Epithelial cell of esophagus (primary cell): ENCODE results near the gene SCRG1.

ENCODE experiments used
- DNase-seq: peaks from one replicate; pipeline ENCODE4 v3.0.0; 2010; ENCODE audit warnings: low read depth
- H3K4me3 ChIP-seq: 2 replicates; pipeline ENCODE4 v1.5.1; 2011; ENCODE audit warnings: mild to moderate bottlenecking, low read length, control low read depth
- CTCF ChIP-seq: IDR thresholded peaks from 2 replicates; pipeline ENCODE4 v1.5.1; 2011; ENCODE audit warnings: low read depth, mild to moderate bottlenecking, low read length, control low read depth, inconsistent platforms; ENCODE audit not compliant: insufficient read depth; ENCODE audit errors: missing control alignments

SCRG1 gene

GRCh38 chr4:173381610-173382009 lies 17.3 kb downstream of the SCRG1 start:
- H3K4me3 ChIP-seq: no peak overlapping the region
- no peak for TF ChIP-seq CTCF
- DNase-seq: no peak

- H3K4me3 ChIP-seq: no peak overlapping the region
- no peak for DNase-seq
- TF ChIP-seq CTCF: no peak
These were observed 17.9 kb downstream of the SCRG1 start for GRCh38 chr4:173380987-173381386.

GRCh38 chr4:173379929-173380328 lies 19.0 kb downstream of the SCRG1 start:
- no peak for DNase-seq
- H3K4me3 ChIP-seq: no peak overlapping the region
- TF ChIP-seq CTCF: no peak

- no peak for TF ChIP-seq CTCF
- DNase-seq: no peak
- no peak overlapping the region for H3K4me3 ChIP-seq
These were observed 24.3 kb downstream of the SCRG1 start for GRCh38 chr4:173374588-173374987.

GRCh38 chr4:173371292-173372192 lies 27.4 kb downstream of the SCRG1 start:
- TF ChIP-seq CTCF: no peak
- peak; percentile 77 for DNase-seq
- H3K4me3 ChIP-seq: peak overlapping the region; percentile 92

- peak within 1 kb of the TSS; percentile 92 for H3K4me3 ChIP-seq
- peak; percentile 98 for DNase-seq
- no peak for TF ChIP-seq CTCF
These were observed 28.2 kb downstream of the SCRG1 start, which contains the start of gene SAP30 for GRCh38 chr4:173370477-173371291. SAP30 (plus strand) TSS chr4:173370954; CDS start chr4:173371183, 229 bp downstream.
